HG03460 (cell line): ENCODE results near the gene SYNJ2.

Source experiments
- ATAC-seq: cut with Tn5 transposase; IDR thresholded peaks from one replicate; pipeline ENCODE4 v1.9.1; 2021; ENCODE audit not compliant: unreplicated experiment

The SYNJ2 gene

DNA sequence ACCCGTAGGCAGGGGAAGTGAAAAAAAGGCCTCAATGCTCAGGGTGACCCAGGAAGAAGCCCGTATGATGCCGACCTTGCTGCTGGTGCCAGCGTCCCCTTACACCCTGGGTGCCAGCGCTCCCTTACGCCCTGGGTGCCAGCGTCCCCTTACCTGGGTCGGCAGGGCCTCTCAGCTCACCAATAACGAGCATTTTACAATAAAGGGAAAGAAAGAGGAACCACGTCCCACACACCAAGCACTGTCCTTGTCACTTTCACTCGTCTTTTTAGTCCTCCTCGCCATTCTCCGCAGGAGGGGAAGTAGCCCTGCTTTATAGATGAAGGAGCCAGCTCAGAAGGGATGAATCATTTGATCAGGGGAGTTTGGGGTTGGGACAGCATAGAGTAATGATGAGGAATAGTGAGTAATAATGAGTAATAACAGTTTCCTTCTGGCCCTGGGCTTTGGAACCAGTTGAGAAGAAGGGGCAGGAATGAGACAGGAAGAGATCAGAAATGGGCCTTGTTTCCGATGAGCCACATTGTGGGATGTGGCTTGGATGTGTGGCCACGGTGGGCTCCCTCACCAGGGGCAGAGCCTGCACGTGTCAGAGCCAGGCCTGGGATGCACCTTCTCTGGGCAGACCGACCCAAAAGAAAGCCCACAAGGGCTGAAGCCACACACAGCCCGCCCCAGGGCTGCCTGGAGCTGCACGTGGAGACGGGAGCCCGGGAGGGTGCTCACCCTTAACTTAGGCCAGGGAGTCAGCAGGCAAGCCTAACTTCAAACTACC lies 75.7 kb downstream of the SYNJ2 start:
- ATAC-seq: no peak

DNA sequence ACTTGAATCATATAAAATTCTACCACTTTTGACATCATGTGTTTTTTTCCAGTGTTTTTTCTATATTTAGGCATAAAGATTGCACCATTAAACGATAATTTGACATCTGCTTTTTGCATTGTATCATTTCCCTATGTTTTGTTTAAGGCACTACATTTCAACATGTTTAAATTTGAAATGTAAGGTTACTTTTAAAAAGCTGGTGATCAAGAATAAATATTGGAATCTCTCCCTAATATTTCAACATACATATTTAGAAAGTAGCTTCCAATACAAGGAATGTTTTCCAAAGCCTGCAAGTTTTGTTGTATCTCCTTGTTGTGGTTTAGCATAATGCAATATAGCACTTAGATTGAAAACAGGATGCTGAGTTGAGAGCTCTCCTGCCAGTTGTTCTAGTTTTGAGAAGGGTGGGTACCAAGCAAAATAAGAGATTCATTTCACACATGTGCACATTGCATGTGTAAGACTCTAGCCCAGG lies 76.5 kb downstream of the SYNJ2 start:
- ATAC-seq: no peak

DNA sequence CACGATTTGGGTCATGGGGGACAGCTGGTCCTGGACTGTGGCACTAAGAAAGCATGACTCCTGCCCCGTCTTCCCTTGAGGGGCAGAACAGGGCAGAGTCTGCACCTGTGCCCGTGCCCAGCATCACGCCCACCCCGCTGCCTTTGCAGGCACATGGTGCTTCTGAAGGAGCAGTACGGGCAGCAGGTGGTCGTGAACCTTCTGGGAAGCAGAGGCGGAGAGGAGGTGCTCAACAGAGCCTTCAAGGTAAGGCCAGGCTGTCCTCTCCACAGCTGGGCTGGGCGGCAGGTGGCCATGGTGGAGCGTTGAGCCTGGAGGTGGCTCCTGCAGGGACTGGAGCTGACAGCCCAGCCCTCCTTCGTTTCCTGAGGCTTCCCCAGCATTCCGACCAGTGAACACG lies 77.4 kb downstream of the SYNJ2 start:
- no peak for ATAC-seq

DNA sequence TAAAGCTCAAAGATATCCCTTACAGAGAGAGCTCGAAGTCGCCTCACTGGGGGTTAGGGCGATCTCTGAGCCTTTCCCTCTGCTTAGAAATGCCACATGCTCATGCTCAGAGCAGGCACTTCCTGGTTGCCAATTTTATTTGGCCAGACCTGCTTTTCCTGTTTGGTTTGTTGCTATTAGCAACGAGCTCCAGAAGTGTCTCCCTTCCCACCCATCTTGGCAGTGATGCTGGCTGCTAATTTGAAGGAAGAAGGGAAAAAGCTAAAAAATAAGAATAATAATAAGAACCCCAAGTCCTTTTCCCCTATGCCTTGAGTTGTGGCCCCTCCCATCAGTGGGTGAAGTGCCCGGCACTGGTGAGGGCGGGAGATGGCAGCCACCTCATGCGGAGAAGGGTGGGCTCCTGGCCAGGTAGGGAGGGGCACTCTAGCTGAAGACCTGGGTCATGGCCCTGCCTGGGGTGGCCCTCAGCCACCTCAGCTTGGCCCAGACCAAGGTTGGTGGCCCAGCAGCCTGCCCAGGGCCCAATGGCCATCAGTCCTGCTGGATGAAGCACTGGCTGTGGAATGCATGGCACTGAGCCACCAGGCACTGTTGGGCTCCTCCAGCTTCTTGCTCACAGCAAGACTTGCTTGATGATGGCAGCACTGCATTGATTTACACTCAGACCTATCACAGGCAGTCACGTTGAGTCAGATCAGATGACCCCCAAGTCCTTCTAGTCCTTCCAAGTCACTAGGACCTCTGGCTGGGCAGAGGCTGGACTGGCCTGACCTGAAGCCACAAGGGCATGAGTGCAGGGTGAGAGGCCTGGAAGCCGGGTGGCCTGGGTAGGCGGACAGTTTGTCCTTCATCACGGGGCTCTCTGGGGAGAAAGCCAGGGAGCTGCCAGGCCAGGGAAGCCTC lies 79.0 kb downstream of the SYNJ2 start:
- no peak for ATAC-seq

DNA sequence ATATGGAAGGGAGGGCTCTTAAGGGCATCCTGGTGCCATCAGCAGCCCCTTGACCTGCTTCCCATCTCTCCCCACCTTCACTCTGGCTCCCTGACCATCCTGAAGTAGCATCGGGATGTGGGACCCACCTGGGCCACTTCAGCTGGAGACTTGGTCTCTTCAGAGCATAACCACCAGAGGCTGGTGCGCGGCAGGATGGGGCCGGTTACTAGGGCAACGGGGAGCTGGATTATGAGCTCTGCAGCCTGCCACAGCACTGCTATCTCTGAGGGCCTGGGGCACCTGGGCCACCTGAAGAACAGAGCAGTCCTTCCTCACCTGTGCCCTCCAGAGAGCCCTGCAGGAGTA lies 79.7 kb downstream of the SYNJ2 start:
- no peak for ATAC-seq

DNA sequence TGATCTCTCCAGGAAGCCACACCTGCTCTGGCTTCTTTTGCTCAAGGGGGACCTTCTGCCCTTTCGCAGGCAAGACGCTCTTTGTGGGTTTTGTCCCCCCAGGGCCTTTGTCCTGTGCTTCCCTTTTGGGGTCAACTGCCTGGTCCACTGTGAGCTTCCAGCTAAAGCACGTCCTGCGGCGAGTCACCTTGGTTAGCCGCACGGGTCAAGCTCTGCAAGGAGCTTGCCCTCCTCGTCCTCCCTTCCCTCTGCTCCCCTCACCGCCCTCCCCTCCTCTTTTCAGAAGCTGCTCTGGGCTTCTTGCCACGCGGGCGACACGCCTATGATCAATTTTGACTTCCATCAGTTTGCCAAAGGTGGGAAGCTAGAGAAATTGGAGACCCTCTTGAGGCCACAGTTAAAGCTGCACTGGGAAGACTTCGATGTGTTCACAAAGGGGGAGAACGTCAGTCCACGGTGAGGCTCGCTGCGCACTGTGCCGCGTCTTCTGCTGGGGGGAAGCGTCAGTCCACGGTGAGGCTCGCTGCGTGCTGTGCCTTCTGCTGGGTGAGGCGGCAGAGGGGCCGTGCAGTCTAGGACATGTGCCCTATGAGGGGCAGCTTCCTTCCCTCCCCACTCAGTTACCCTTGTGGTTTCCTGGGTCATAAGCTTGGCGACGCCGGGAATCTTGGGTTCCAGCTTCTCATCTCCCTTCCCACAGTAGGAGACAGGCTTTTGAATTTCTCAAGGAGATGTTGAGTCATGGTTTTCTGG lies 80.2 kb downstream of the SYNJ2 start:
- no peak for ATAC-seq

DNA sequence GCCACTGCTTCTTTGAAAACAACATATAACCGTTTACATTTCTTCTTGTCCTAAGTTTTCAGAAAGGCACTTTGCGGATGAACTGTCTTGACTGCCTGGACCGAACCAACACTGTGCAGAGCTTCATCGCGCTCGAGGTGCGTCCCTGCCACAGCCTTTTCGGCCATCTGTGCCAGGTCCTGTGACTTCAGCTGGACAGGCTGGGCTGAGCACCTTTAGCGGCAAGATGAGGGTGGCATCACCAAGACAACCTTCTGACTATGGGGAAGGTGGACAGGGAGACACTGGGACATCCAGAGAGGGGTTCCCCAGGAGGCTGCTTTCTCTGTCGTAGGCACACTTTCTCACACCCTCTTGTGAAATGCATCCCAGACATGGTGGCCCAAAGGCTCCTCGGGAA lies 82.1 kb downstream of the SYNJ2 start:
- no peak for ATAC-seq

DNA sequence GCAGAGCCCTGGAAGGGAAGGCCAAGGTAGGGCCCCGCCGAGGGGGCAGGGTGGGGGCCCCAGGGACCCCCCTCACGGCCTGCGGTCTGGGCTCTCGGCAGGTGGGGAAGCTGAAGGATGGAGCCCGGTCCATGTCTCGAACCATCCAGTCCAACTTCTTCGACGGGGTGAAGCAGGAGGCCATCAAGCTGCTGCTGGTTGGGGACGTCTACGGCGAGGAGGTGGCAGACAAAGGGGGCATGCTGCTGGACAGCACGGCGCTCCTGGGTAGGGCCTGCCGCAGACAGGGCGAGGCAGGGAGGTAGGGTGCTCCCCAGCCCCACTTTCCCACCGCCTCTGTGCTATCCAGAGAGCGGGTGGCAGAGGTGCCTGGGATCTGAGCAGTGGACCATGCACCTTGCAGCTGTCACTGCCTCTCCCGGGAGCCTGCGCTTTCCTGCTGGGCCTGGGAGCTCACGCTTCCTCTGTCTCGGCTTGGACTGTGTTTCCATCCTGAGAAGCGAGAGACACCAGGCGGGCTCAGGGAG lies 83.1 kb downstream of the SYNJ2 start:
- no peak for ATAC-seq

DNA sequence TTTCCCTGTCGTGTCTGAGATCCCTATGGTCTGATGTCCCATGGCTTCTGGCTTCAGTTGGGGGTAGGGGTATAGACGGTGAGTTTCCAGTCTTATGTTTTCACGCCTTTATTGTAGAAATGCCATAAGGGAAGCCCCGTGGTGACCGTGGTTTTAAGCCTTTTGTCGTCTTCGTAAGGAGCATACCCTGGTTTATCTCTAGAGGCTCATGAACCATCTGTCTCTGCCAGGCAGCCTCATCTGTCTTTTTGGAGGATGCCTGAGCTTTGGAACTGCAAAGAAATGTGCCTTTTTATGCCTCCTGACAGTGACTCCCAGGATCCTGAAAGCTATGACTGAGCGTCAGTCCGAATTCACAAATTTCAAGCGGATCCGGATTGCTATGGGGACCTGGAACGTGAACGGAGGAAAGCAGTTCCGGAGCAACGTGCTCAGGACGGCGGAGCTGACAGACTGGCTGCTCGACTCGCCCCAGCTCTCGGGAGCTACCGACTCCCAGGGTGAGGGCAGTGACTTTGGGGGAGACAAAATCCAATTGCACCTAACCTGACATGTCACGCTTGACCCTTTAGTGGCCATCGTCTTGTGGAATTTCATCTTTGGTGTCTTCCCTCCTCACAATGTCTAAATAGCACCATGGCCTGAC lies 84.6 kb downstream of the SYNJ2 start:
- ATAC-seq: no peak

DNA sequence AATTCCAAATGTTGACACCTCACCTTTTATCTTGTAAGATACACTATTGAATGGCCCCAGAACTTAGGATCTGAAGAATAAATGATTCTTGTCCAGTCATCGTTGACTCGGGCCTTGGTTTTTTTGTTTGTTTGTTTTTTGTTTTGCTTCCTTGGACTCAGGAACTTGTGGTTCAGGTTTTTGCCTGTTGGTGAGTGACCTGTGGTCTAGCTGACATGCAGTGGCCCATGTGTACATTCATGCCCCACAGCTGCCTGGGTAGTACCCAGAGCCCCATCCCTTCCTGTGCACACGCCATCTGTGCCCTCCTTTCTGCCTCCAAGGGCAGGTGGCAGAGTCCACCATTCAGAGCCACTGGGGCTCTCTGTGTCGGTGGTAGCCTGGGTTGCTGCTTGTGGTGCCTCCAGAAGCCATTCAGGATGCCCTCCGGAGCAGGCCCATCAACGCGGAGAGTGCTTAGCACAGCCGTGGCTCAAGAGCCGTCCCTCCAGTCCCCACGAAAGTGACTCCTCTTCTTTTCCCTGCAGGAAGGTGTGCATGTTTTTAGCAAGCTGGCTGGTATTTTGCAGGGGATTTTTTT lies 85.9 kb downstream of the SYNJ2 start:
- no peak for ATAC-seq

DNA sequence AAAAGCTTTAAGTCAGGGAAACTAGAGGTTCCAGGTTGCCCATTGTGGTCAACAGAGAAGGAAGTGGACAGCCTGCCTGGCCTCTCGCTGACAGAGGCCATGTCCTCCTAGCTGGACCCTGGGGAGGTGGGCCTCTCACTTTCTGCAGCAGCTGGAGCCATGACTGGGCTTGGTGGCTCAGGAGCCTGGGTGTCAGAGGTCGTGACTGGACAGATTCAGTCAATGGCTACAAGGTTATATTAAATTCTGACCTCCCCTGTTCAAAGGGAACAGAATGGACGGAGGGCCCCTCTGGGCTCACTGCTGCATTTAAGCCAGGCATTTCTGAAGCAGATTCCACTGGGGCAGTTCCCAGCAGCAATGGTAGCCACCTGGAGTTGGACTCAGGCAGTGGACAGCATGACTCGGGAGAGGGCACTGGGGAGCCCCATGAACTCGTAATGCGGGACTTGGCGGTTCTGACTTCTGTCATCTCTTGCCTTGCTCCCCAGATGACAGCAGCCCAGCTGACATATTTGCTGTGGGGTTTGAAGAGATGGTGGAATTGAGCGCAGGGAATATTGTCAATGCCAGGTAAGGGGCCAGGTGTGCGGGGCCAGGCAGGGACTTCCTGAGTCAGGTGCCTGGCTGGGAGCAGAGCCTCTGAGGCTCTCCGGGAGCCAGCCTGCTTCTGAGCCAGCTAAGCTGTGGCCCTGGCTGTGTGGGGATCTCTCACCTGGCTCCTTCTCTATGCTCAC lies 86.7 kb downstream of the SYNJ2 start:
- ATAC-seq: no peak

DNA sequence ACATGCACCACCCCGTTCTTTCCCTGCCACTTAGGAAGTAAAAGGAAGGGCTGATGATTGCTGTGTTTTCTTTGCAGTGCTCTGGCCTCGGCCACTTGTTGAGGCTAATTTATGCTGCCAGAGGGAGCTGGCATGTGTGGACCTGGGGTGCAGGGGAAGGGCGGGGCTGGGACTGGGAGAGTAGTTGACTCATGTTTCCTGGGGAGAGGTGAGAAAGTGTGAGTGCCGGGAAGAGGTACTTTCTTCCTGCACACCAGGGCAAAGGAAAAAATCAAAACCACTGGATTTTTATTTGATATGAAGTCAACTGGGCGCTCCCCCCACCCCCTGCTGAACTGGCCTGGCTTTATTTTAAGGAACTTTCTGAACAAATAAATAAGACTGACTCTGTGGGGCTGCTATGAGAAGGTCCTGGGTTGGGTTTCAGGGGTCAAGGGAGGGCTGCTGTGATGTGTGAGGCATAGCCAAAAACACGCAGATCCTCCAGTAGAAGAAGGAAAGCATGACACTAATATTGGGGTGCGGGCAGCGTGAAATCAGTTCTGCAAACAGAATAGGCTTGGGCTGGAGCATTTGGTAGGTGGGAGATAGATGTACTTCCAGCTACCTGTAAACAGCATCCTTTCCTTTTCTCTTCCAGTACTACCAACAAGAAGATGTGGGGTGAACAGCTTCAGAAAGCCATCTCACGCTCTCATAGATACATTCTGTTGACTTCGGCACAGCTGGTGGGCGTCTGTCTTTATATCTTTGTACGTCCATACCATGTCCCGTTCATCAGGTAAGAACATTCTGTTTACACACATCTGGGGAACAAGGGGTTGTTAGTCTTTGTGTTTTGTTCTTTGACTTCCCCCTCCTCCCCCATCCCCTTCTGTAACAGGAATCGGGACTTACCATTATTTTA lies 87.5 kb downstream of the SYNJ2 start:
- no peak for ATAC-seq

DNA sequence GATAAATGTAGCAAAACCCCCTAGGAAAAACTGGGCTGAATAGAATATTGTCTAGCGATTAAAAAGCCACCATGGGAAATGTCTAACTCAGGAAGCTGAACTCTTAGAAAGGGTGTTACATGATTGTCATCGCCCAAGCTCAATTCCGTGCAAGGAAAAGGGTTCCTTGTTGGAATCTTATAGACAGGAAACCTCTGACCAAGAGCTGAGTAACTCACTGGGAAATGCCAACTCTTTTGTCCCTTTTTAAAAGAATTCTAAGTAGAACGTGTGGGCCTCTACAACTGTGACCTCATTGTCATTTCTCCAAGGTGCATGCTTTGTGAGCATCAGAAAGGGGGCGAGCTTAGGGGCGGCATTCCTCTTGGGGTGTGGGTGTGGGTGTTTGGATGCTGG lies 88.1 kb downstream of the SYNJ2 start:
- ATAC-seq: no peak

DNA sequence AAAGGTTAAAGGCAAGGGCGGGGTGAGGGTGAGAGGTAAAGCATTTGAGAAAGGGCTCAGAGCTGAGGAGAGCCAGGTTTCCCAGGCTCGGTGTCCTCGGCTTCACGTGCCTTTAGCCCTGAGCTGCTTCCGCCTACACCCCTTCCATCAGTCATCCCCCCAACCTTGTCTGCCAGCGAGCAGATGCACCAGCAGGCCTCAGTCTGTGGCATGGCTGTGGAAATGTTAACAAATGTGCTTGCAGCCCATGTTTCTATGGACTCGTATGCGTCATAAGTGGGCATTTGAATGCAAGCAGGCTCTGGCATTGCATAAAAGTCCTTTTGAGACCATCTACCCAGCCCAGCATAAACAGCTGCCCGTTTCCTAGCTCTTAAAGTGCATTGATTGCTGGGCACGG lies 88.8 kb downstream of the SYNJ2 start:
- no peak for ATAC-seq

DNA sequence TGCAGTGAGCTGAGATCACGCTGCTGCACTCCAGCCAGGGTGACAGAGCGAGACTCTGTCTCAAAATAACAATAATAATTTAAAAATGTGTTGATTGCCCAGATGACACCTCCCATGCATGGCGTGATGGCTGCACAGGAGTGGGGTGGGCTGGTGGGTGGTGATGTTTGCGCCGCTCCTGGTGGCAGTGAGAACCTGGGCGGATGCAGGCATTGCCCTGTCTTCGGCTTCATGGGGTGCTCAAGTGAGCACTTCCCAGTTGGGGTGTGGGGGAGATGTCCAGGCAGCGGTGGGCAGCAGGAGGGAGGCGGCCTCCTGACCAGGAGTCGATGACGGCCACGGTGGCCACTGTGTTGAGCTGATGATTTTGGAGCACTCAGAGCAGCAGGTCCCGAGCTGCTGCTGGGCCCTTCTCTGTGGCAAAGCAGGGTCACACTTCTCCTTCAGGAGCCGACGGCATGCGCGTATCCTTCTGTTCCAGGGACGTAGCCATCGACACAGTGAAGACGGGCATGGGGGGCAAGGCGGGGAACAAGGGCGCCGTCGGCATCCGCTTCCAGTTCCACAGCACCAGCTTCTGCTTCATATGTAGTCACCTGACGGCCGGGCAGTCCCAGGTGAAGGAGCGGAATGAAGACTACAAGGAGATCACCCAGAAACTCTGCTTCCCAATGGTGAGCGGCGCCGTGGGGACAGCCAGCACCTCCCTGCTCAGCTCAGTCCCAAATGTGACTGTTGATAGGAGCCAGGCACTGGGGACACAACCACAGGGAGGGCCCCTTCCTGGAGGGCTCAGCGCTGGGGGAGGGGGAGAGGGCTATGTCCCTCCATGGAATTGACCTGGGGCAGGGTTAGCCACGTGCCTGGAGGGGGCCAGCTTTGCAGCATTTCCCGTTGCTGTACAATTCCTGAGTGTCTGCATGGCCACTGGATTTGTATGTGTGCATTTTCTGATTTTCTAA lies 89.7 kb downstream of the SYNJ2 start:
- ATAC-seq: no peak

DNA sequence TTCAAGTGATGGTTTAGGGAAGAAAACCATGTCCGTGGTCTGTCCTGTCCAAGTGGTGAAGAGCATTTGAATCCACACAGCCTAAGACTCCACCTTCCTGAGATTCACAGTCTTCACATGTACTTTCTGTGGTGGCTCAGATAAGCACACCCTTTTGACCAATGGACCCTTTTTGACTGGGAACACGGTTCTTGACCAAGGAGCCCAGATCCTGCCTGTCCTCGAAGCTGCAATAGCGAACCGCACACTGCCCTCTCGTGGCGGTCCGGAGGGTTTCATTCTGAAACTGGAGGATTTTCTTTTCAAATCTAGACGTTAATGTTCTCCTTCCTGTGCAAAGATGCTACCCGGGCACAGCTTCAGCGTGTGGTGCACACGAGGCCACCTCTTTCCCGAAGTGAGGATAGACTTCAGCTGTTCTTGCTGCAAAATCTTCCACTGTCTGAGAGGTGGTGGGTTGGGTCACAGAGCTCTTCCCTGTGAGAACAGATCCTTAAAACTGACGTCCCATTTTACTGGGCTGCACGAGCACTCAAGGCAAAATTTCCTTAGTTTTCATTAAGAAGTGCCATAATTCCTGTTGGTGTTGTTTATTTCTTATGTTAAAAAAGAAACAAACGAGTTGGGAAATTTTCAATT lies 90.5 kb downstream of the SYNJ2 start:
- ATAC-seq: no peak

DNA sequence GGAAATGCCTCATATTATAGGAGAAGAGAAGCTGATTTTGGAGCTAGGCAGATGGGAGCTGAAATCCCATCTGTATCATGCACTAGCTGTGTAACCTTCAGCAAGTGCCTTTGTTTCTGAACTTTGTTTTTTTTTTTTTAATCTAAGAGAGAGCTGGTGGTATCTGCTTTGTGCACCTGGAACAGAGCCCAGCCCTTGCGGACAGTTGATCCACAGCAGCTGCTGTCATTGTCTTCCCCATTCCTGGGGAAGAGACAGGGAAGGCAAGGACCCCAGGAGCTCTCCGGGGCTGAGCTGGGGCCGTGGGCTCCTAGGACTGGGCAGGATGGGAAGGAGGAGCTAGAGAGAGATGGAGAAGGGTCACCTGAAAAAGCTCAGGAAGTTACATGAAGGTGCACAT lies 92.1 kb downstream of the SYNJ2 start:
- no peak for ATAC-seq
